ENCODE measurements around the gene BAHCC1.

The BAHCC1 gene

DNA sequence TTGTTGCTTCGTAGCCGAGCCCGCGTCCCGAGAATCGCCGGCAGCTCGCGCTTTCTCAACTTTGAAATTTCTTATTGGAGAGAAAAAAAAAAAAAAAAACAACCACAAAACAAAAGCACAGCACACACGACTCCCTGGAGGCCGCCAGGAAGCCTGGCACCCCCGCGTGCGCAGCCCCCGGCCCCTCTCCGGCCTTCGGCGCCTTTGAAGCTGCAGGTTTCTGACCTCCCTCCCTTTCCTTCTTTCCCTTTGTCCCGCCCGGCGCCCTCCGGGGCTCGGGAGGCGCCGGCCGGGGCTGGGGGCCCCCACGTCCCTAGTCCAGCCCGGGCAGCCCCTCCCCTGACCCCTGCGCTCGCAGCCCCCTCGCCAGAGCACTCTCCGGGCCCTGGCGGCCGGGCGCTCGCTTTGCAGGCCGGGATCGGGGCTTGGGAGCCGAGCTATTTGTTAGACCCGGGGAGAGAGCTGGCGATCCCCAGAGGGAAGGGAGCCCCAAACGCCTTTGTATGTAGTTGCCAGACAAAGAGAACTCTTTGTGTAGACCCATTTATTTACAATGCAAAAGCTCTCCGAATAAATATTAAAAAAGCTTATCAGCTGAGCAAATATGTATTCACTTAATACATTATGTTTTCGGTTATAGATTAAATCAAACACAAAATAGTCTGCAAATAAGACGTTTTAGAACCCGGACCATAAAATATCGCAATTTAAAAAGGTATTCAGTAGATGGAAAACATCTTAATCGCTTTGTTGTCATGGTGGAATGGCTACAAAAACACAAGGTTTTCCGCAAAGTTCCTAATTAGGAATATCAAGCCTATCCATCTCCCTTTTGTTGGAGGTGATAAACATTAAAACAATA is 2.3 kb downstream of the BAHCC1 start:
- ATAC-seq: peak; percentile 23
- no peak for TF ChIP-seq TOX (CRISPR knock-in tag; IDR thresholded peaks at IDR 0.05; ENCODE audit: borderline replicate concordance)
- TF ChIP-seq, protein P1, sequence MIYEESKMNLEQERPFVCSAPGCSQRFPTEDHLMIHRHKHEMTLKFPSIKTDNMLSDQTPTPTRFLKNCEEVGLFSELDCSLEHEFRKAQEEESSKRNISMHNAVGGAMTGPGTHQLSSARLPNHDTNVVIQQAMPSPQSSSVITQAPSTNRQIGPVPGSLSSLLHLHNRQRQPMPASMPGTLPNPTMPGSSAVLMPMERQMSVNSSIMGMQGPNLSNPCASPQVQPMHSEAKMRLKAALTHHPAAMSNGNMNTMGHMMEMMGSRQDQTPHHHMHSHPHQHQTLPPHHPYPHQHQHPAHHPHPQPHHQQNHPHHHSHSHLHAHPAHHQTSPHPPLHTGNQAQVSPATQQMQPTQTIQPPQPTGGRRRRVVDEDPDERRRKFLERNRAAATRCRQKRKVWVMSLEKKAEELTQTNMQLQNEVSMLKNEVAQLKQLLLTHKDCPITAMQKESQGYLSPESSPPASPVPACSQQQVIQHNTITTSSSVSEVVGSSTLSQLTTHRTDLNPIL (CRISPR knock-in tag; IDR thresholded peaks at IDR 0.05; ENCODE audit: low read depth): no peak

DNA sequence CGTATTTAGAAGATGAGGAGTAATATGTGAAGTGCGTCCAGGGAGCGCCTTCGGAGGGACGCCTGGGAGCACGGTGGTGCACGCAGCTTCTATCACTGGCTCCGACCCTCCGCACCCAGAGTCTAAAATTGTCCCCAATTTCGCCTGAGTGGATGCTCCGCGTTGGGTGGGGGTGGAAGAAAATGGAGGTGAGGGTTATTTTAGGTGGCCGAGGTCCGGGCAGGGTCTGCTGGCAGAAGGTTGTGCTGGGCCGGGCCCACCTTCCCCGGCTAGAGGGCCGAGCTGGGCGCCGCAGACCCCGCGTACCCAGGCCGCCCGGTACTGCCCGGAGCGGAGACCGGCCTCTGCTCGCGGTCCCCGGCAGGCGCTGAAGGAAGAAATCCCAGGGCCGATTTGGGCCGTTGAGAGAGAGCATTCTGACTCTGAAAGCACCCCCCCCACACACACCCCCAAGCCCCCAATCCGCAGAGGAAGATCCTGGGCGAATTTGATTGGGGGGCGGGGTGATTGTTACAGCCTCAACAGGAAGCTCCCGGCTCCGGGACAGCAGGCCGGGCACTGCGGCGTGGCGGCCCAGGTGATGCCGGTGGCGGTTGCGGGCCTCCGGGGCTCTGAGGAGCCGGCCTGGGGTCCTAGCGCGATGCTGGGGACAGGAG is 3.0 kb downstream of the BAHCC1 start:
- TF ChIP-seq CSRNP3 (CRISPR knock-in tag; IDR thresholded peaks at IDR 0.05): no peak
- TF ChIP-seq, protein P2, sequence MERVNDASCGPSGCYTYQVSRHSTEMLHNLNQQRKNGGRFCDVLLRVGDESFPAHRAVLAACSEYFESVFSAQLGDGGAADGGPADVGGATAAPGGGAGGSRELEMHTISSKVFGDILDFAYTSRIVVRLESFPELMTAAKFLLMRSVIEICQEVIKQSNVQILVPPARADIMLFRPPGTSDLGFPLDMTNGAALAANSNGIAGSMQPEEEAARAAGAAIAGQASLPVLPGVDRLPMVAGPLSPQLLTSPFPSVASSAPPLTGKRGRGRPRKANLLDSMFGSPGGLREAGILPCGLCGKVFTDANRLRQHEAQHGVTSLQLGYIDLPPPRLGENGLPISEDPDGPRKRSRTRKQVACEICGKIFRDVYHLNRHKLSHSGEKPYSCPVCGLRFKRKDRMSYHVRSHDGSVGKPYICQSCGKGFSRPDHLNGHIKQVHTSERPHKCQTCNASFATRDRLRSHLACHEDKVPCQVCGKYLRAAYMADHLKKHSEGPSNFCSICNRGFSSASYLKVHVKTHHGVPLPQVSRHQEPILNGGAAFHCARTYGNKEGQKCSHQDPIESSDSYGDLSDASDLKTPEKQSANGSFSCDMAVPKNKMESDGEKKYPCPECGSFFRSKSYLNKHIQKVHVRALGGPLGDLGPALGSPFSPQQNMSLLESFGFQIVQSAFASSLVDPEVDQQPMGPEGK (CRISPR knock-in tag; IDR thresholded peaks at IDR 0.05; ENCODE audit: borderline replicate concordance): no peak
- TF ChIP-seq SNAI2 (CRISPR knock-in tag; IDR thresholded peaks at IDR 0.05): no peak
- TF ChIP-seq ESRRG (CRISPR knock-in tag; IDR thresholded peaks at IDR 0.05): no peak
- TF ChIP-seq, protein P3, sequence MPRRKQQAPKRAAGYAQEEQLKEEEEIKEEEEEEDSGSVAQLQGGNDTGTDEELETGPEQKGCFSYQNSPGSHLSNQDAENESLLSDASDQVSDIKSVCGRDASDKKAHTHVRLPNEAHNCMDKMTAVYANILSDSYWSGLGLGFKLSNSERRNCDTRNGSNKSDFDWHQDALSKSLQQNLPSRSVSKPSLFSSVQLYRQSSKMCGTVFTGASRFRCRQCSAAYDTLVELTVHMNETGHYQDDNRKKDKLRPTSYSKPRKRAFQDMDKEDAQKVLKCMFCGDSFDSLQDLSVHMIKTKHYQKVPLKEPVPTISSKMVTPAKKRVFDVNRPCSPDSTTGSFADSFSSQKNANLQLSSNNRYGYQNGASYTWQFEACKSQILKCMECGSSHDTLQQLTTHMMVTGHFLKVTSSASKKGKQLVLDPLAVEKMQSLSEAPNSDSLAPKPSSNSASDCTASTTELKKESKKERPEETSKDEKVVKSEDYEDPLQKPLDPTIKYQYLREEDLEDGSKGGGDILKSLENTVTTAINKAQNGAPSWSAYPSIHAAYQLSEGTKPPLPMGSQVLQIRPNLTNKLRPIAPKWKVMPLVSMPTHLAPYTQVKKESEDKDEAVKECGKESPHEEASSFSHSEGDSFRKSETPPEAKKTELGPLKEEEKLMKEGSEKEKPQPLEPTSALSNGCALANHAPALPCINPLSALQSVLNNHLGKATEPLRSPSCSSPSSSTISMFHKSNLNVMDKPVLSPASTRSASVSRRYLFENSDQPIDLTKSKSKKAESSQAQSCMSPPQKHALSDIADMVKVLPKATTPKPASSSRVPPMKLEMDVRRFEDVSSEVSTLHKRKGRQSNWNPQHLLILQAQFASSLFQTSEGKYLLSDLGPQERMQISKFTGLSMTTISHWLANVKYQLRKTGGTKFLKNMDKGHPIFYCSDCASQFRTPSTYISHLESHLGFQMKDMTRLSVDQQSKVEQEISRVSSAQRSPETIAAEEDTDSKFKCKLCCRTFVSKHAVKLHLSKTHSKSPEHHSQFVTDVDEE (CRISPR knock-in tag; IDR thresholded peaks at IDR 0.05): no peak
- TF ChIP-seq CSDC2 (CRISPR knock-in tag; IDR thresholded peaks at IDR 0.05): no peak
- no peak for ATAC-seq

DNA sequence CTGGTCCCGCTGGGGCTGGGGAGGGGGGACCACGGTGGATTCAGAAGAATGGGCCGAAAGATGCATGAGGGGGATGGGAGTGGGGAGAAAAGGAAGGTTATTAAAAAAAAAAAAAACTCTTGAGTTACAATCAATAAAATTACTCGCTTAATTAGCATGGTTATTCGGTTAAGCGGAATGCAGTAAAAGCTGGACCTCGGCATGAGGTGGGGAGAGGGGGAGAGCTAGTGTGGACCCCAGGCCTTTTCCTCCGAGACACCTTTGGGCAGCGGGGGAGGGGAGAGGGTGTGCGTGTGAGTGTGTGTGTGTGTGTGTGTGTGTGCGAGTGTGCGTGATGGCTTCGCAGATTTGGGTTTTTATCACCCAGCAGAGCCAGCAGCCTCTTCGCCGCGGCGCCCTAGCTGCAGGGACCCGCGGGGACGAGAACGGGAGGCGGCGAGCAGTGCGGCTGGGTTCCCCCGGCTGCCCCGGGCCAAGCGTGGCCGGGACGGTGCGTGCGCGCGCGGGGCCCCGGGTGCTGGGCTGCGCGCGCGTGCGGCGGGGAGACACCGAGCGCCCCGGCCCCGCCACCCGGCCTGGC is 3.7 kb downstream of the BAHCC1 start:
- TF ChIP-seq ZFP30 (CRISPR knock-in tag; IDR thresholded peaks at IDR 0.05) (no peak), TCF4 (CRISPR knock-in tag; IDR thresholded peaks at IDR 0.05; ENCODE audit: borderline replicate concordance) (no peak), ZNF565 (CRISPR knock-in tag; conservative IDR thresholded peaks at IDR 0.05; ENCODE audit: low read depth) (no peak), ISL1 (CRISPR knock-in tag; IDR thresholded peaks at IDR 0.05) (no peak), CSDC2 (CRISPR knock-in tag; IDR thresholded peaks at IDR 0.05) (no peak), GLIS3 (CRISPR knock-in tag; IDR thresholded peaks at IDR 0.05) (no peak), TOX (CRISPR knock-in tag; IDR thresholded peaks at IDR 0.05; ENCODE audit: borderline replicate concordance) (no peak), ZNF8 (CRISPR knock-in tag; IDR thresholded peaks at IDR 0.05) (no peak), PPARA (CRISPR knock-in tag; IDR thresholded peaks at IDR 0.05; ENCODE audit: borderline replicate concordance) (no peak)
- TF ChIP-seq, protein P1 (CRISPR knock-in tag; IDR thresholded peaks at IDR 0.05; ENCODE audit: low read depth): no peak
- TF ChIP-seq, protein P2 (CRISPR knock-in tag; IDR thresholded peaks at IDR 0.05; ENCODE audit: borderline replicate concordance): no peak
- ATAC-seq: no peak

Data from SK-N-SH treated with all-trans-retinoic acid at 6 μM for 48 hours (cell line).